GM13976 (cell line): ENCODE measurements around the gene PRSS50.

Source experiments
- DNase-seq: peaks from one replicate; pipeline ENCODE4 v3.0.0; 2012; ENCODE audit warnings: low spot score
- CTCF ChIP-seq: IDR thresholded peaks from 2 replicates; pipeline ENCODE4 v1.5.1; 2012; ENCODE audit warnings: borderline replicate concordance, mild to moderate bottlenecking; ENCODE audit not compliant: insufficient read depth; ENCODE audit errors: extremely low read depth, missing control alignments, control extremely low read depth
- in situ Hi-C: fragments of 300-500 bp; cut with MboI; formaldehyde crosslinking; loops from one replicate; pipeline ENCODE4 v1.12.0; 2022; ENCODE audit warnings: low sequenced_read_pairs, mixed read lengths, inconsistent platforms; ENCODE audit not compliant: unreplicated experiment

PRSS50 gene

GRCh38 chr3:46712191-46713049 lies 5.2 kb downstream of the PRSS50 start:
- DNase-seq = no peak
- TF ChIP-seq CTCF = no peak
- in situ Hi-C loops = loop anchor here (25.0 kb wide), 2 partner anchors 175 to 650 kb away; partner anchors contain the start of gene PTH1R

DNA sequence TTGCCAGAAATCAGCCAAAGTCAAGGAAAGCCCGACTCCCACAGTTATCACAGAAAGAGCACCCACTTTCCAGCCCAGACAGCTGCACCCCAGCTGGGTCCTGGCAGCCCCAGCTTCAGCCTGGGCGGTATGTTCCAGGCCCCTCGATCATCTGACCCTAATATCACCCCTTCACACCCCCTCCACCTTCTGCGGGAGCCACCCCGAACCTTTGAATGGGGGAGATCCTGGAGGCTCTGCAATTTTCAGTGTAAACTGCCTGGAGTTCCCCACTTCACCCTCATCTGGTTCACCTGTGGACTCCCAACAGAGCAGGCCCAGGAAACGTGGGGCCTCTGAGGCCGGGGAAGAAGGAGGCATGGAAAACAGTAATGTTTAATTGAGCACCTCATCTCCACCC lies 5.9 kb downstream of the PRSS50 start:
- no peak for TF ChIP-seq CTCF
- in situ Hi-C loops = loop anchor here (25.0 kb wide), 2 partner anchors 176 to 651 kb away; partner anchors contain the start of gene PTH1R
- DNase-seq = no peak

DNA sequence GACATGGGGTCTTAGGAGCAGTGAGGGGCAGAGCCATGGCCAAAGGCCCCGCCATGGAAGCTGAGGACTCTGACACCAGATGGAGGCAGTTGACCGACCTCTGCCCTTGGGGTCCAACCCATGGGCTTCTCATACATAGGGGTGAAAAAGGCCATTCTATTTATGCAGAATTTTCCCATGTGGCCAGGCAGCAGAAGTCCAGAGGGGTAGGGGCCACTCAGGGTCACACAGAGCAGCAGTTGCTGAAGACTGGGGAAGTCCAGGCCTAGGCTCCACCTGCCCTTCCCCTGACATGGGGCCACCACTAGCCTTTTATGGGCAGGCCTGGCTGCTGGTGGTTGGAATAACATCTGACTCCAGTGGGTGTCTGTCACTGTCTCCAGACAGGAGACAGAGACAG lies 6.4 kb downstream of the PRSS50 start:
- in situ Hi-C loops = loop anchor here (25.0 kb wide), 2 partner anchors 176 to 651 kb away; partner anchors contain the start of gene PTH1R
- no peak for DNase-seq
- TF ChIP-seq CTCF = no peak

- in situ Hi-C loops = loop anchor here (25.0 kb wide), 2 partner anchors 177 to 652 kb away; partner anchors contain the start of gene PTH1R
- no peak for TF ChIP-seq CTCF
- no peak for DNase-seq
Observed at GRCh38 chr3:46710671-46711295, 6.9 kb downstream of the PRSS50 start.

GRCh38 chr3:46710229-46710628 lies 7.4 kb downstream of the PRSS50 start:
- DNase-seq = no peak
- TF ChIP-seq CTCF = no peak
- in situ Hi-C loops = loop anchor here (25.0 kb wide), 2 partner anchors 177 to 652 kb away; partner anchors contain the start of gene PTH1R

- in situ Hi-C loops = loop anchor here (25.0 kb wide), 2 partner anchors 178 to 653 kb away; partner anchors contain the start of gene PTH1R
- no peak for DNase-seq
- TF ChIP-seq CTCF = no peak
Observed at GRCh38 chr3:46709721-46710120, 7.9 kb downstream of the PRSS50 start.
